Uterus (tissue), 2 donors: Measurements from ENCODE around the gene SLC7A5.

Source experiments
- POLR2A ChIP-seq, 2 donors: fragments of 450-650 bp; IDR thresholded peaks; one replicate each; pipeline ENCODE4 v1.6.1; 2016; ENCODE audit warnings: antibody characterized with exemption in 2 of 2, mild to moderate bottlenecking in 1 of 2, moderate library complexity in 1 of 2
- TF ChIP-seq, protein P1 (sequence below), 4 experiments: fragments of 200-600 bp in 2 of 4; fragments of 450-650 bp in 2 of 4; sonication (generic) in 2 of 4; IDR thresholded peaks; one replicate each; pipeline ENCODE4 v1.5.1; 2016 to 2019; ENCODE audit warnings: antibody characterized with exemption in 4 of 4, mild to moderate bottlenecking in 2 of 4, moderate library complexity in 1 of 4

DNA sequence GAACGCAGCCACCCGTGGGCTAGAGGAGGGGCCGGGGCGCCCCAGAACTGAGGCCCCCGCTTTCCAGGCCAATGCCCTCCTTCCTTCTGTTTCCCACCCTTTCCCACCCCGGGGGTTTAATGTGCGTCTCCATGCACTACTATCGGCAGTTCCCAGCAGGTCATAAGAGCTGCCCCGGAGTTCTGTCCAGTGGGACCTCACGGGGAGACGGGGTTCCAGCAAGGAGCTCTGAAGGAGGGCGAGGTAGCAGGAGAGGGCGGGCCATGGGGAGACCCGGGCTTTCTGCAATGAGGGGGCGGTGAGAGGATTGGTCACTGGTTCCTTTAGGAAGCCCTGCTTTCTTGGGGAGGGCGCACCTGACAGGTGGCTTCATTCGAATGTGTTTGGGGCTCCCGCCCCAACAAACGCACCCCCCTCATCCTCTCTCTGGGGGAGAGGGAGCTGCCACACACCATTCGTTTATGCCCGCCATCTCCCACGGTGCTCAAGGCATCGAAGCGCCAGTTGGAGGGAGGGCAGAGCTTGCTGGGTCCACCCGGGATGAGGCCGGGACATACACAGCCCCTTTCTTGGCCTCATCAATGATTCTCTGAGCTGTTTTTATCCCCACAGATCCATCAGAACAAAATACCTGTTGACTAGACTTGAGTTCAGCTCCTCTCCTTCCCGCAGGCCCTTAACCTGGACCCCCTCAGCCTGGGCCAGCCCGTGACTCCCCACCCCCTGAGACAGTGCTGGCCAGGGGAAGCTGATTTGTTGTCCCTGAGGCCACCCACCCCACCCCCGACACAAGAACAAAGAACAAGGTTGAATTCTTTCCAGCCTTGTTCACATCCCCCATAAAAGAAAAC lies 44.1 kb downstream of the SLC7A5 start:
- TF ChIP-seq, protein P1, sequence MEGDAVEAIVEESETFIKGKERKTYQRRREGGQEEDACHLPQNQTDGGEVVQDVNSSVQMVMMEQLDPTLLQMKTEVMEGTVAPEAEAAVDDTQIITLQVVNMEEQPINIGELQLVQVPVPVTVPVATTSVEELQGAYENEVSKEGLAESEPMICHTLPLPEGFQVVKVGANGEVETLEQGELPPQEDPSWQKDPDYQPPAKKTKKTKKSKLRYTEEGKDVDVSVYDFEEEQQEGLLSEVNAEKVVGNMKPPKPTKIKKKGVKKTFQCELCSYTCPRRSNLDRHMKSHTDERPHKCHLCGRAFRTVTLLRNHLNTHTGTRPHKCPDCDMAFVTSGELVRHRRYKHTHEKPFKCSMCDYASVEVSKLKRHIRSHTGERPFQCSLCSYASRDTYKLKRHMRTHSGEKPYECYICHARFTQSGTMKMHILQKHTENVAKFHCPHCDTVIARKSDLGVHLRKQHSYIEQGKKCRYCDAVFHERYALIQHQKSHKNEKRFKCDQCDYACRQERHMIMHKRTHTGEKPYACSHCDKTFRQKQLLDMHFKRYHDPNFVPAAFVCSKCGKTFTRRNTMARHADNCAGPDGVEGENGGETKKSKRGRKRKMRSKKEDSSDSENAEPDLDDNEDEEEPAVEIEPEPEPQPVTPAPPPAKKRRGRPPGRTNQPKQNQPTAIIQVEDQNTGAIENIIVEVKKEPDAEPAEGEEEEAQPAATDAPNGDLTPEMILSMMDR (IDR thresholded peaks at IDR 0.05), result no peak
- no peak for TF ChIP-seq POLR2A (IDR thresholded peaks at IDR 0.05)
